Measurements from ENCODE around the gene LMNTD1. TPM values are rescaled to one million over a fixed set of nuclear protein-coding genes. Genes with fewer than 3 reads are reported as not detected.
A peak's percentile ranks its signal among the peaks of the same experiment; 100 is the strongest.
"Not testable (repeated sequence)": the region's sequence is repeated elsewhere in the genome, so short reads cannot be mapped to it uniquely, and the experiment has no call there.

LMNTD1 gene
- total and polyA plus RNA-seq, 3 experiments from 2014 or later = not detected

- Histone ChIP-seq H3K9me3 (ENCODE audit: low read length) (no peaks in the 10 kb centered on the region), H3K27me3 (ENCODE audit: insufficient read depth, low read length, poor library complexity, severe bottlenecking) (no peaks in the 10 kb centered on the region), H3K4me1 (ENCODE audit: insufficient read depth, low read length) (no peaks in the 10 kb centered on the region), H3K4me3 (ENCODE audit: low read length) (no peak overlapping the region), H3K36me3 (ENCODE audit: insufficient read depth, low read length) (no peaks in the 10 kb centered on the region), H3K27ac (ENCODE audit: low read depth, low read length) (no peak overlapping the region)
- Mint-ChIP-seq H3K36me3 (no peaks in the 10 kb centered on the region), H3K4me1 (peaks cover 3 to 9% (median 8%) of the 10 kb centered on the region in 3 donors), H3K27me3 (peaks cover 2 to 23% of the 10 kb centered on the region in 2 donors), H3K9me3 (peaks cover 0 to 2% (median 0%) of the 10 kb centered on the region in 5 donors), H3K27ac (peak overlapping the region in 2 of 8 donors; percentile 43 to 51), H3K4me3 (no peak overlapping the region)
- POLR2A ChIA-PET = no interaction called here
- CTCF ChIA-PET = no interaction called here
- DNase-seq = peak in 1 of 5 donors; percentile 6
Observed at GRCh38 chr12:25496098-25496587, 56.9 kb downstream of the LMNTD1 start.

GRCh38 chr12:25495331-25496097 lies 57.6 kb downstream of the LMNTD1 start:
- Histone ChIP-seq H3K27ac (ENCODE audit: low read depth, low read length) (no peak overlapping the region), H3K27me3 (ENCODE audit: insufficient read depth, low read length, poor library complexity, severe bottlenecking) (no peaks in the 10 kb centered on the region), H3K4me3 (ENCODE audit: low read length) (no peak overlapping the region), H3K9me3 (ENCODE audit: low read length) (no peaks in the 10 kb centered on the region), H3K36me3 (ENCODE audit: insufficient read depth, low read length) (no peaks in the 10 kb centered on the region), H3K4me1 (ENCODE audit: insufficient read depth, low read length) (no peaks in the 10 kb centered on the region)
- Mint-ChIP-seq H3K4me1 (peaks cover 3 to 9% (median 8%) of the 10 kb centered on the region in 3 donors), H3K27me3 (peaks cover 2 to 24% of the 10 kb centered on the region in 2 donors), H3K27ac (peak overlapping the region in 1 of 8 donors; percentile 51), H3K36me3 (no peaks in the 10 kb centered on the region), H3K4me3 (no peak overlapping the region), H3K9me3 (peaks cover 0 to 2% (median 0%) of the 10 kb centered on the region in 5 donors)
- ChIA-PET POLR2A (no interaction called here), CTCF (no interaction called here)
- no peak for DNase-seq

- CTCF ChIA-PET = no interaction called here
- no peaks in the 10 kb centered on the region for H3K36me3 Mint-ChIP-seq
- peaks cover 2 to 24% of the 10 kb centered on the region in 2 donors for H3K27me3 Mint-ChIP-seq
- Histone ChIP-seq H3K27ac (ENCODE audit: low read depth, low read length) (no peak overlapping the region), H3K27me3 (ENCODE audit: insufficient read depth, low read length, poor library complexity, severe bottlenecking) (no peaks in the 10 kb centered on the region), H3K9me3 (ENCODE audit: low read length) (no peaks in the 10 kb centered on the region), H3K4me1 (ENCODE audit: insufficient read depth, low read length) (no peaks in the 10 kb centered on the region), H3K4me3 (ENCODE audit: low read length) (no peak overlapping the region), H3K36me3 (ENCODE audit: insufficient read depth, low read length) (no peaks in the 10 kb centered on the region)
- H3K9me3 Mint-ChIP-seq = peaks cover 0 to 2% (median 2%) of the 10 kb centered on the region in 5 donors
- peaks cover 3 to 9% (median 8%) of the 10 kb centered on the region in 3 donors for H3K4me1 Mint-ChIP-seq
- no peak overlapping the region for H3K27ac Mint-ChIP-seq
- DNase-seq = no peak
- no peak overlapping the region for H3K4me3 Mint-ChIP-seq
- POLR2A ChIA-PET = no interaction called here
Observed at GRCh38 chr12:25494926-25495325, 58.2 kb downstream of the LMNTD1 start.

GRCh38 chr12:25493682-25494081 lies 59.4 kb downstream of the LMNTD1 start:
- Mint-ChIP-seq H3K27me3 (peaks cover 2 to 24% of the 10 kb centered on the region in 2 donors), H3K4me1 (peaks cover 3 to 9% (median 8%) of the 10 kb centered on the region in 3 donors), H3K9me3 (peaks cover 0 to 4% (median 2%) of the 10 kb centered on the region in 5 donors), H3K36me3 (no peaks in the 10 kb centered on the region), H3K27ac (no peak overlapping the region), H3K4me3 (no peak overlapping the region)
- no peak for DNase-seq
- ChIA-PET CTCF (no interaction called here), POLR2A (no interaction called here)
- no peaks in the 10 kb centered on the region for H3K9me3 ChIP-seq (ENCODE audit: low read length)
- H3K4me3 ChIP-seq (ENCODE audit: low read length) = no peak overlapping the region
- no peaks in the 10 kb centered on the region for H3K27me3 ChIP-seq (ENCODE audit: insufficient read depth, low read length, poor library complexity, severe bottlenecking)
- H3K27ac ChIP-seq (ENCODE audit: low read depth, low read length) = no peak overlapping the region
- no peaks in the 10 kb centered on the region for H3K36me3 ChIP-seq (ENCODE audit: insufficient read depth, low read length)
- H3K4me1 ChIP-seq (ENCODE audit: insufficient read depth, low read length) = no peaks in the 10 kb centered on the region

- Mint-ChIP-seq H3K9me3 (peaks cover 0 to 6% (median 0%) of the 10 kb centered on the region in 5 donors), H3K27me3 (peaks cover 2 to 20% of the 10 kb centered on the region in 2 donors), H3K4me1 (peaks cover 2 to 9% (median 7%) of the 10 kb centered on the region in 3 donors), H3K36me3 (no peaks in the 10 kb centered on the region), H3K4me3 (no peak overlapping the region), H3K27ac (no peak overlapping the region)
- no peaks in the 10 kb centered on the region for H3K36me3 ChIP-seq (ENCODE audit: insufficient read depth, low read length)
- H3K4me3 ChIP-seq (ENCODE audit: low read length) = no peak overlapping the region
- no peaks in the 10 kb centered on the region for H3K27me3 ChIP-seq (ENCODE audit: insufficient read depth, low read length, poor library complexity, severe bottlenecking)
- ChIA-PET CTCF (no interaction called here), POLR2A (no interaction called here)
- DNase-seq = no peak
- H3K27ac ChIP-seq (ENCODE audit: low read depth, low read length) = no peak overlapping the region
- no peaks in the 10 kb centered on the region for H3K4me1 ChIP-seq (ENCODE audit: insufficient read depth, low read length)
- no peaks in the 10 kb centered on the region for H3K9me3 ChIP-seq (ENCODE audit: low read length)
Observed at GRCh38 chr12:25491396-25492325, 61.4 kb downstream of the LMNTD1 start.

GRCh38 chr12:25488956-25489870 lies 63.9 kb downstream of the LMNTD1 start:
- H3K27me3 ChIP-seq (ENCODE audit: insufficient read depth, low read length, poor library complexity, severe bottlenecking); POLR2A ChIA-PET; H3K36me3 ChIP-seq (ENCODE audit: insufficient read depth, low read length); CTCF ChIA-PET; H3K36me3 Mint-ChIP-seq; H3K27ac ChIP-seq (ENCODE audit: low read depth, low read length); H3K9me3 Mint-ChIP-seq; H3K4me1 ChIP-seq (ENCODE audit: insufficient read depth, low read length); H3K4me1 Mint-ChIP-seq; DNase-seq; H3K27ac Mint-ChIP-seq; H3K4me3 Mint-ChIP-seq; H3K4me3 ChIP-seq (ENCODE audit: low read length); H3K9me3 ChIP-seq (ENCODE audit: low read length): not testable (repeated sequence)
- peaks cover 0 to 14% of the 10 kb centered on the region in 2 donors for H3K27me3 Mint-ChIP-seq

- Mint-ChIP-seq H3K36me3 (no peaks in the 10 kb centered on the region), H3K9me3 (peaks cover 0 to 2% (median 0%) of the 10 kb centered on the region in 5 donors), H3K4me1 (no peaks in the 10 kb centered on the region), H3K4me3 (no peak overlapping the region), H3K27me3 (peaks cover 0 to 5% of the 10 kb centered on the region in 2 donors), H3K27ac (no peak overlapping the region)
- Histone ChIP-seq H3K36me3 (ENCODE audit: insufficient read depth, low read length) (no peaks in the 10 kb centered on the region), H3K27me3 (ENCODE audit: insufficient read depth, low read length, poor library complexity, severe bottlenecking) (no peaks in the 10 kb centered on the region), H3K4me3 (ENCODE audit: low read length) (no peak overlapping the region), H3K9me3 (ENCODE audit: low read length) (no peaks in the 10 kb centered on the region), H3K4me1 (ENCODE audit: insufficient read depth, low read length) (no peaks in the 10 kb centered on the region), H3K27ac (ENCODE audit: low read depth, low read length) (no peak overlapping the region)
- no peak for DNase-seq
- ChIA-PET POLR2A (no interaction called here), CTCF (no interaction called here)
Observed at GRCh38 chr12:25482625-25483024, 70.5 kb downstream of the LMNTD1 start.

Measured in CD8-positive, alpha-beta memory T cell (primary cell).